HFFc6 (cell line): ENCODE data around the gene NCOA3. TPM values are rescaled to one million over a fixed set of nuclear protein-coding genes. Genes with fewer than 3 reads are reported as not detected.

Experiments
- DNase-seq: peaks from one replicate; pipeline ENCODE4 v3.0.0-alpha.2; 2018
- H3K27ac Mint-ChIP-seq: 2 replicates; pipeline ENCODE4 v1.8.0; 2020; ENCODE audit warnings: mild to moderate bottlenecking, mixed read lengths
- H3K27me3 Mint-ChIP-seq: 2 replicates; pipeline ENCODE4 v1.8.0; 2021; ENCODE audit warnings: mild to moderate bottlenecking, moderate library complexity, mixed read lengths; ENCODE audit not compliant: insufficient read depth
- H3K36me3 Mint-ChIP-seq: 2 replicates; pipeline ENCODE4 v1.8.0; 2021; ENCODE audit warnings: low read depth, mixed read lengths
- H3K4me1 Mint-ChIP-seq: 2 replicates; pipeline ENCODE4 v1.8.0; 2020; ENCODE audit warnings: low read depth, mixed read lengths
- H3K4me3 Mint-ChIP-seq: 2 replicates; pipeline ENCODE4 v1.8.0; 2020; ENCODE audit warnings: mild to moderate bottlenecking, moderate library complexity, mixed read lengths
- H3K9me3 Mint-ChIP-seq: 2 replicates; pipeline ENCODE4 v1.8.0; 2020; ENCODE audit warnings: mild to moderate bottlenecking, mixed read lengths
- total RNA-seq, 6 experiments: library from RNA; stranded (reverse); fragmentation: NEBNext Ultra II Directional; extraction: Animal tissue kit (Norgen Biotek cat#: 25700); gene quantifications; 2 replicates in 1 of 6; 3 replicates in 5 of 6; pipeline ENCODE4 v1.2.3, GENCODE V29; 2021
- TF ChIP-seq, protein P1 (sequence below): fragments of 200-600 bp; sonication (generic); IDR thresholded peaks from 2 replicates; pipeline ENCODE4 v1.5.0; 2021; ENCODE audit warnings: antibody characterized with exemption, mild to moderate bottlenecking

Gene NCOA3
- total RNA-seq, 6 experiments from 2014 or later, result 28.6 to 40.9 (median 32.7) TPM

- H3K4me3 Mint-ChIP-seq, result no peak overlapping the region
- H3K4me1 Mint-ChIP-seq, result 0 out of 2 replicates have a peak, but pooled peaks cover 7% of the 10 kb centered on the region
Observed at GRCh38 chr20:47668313-47669151, 166.8 kb downstream of the NCOA3 start.

GRCh38 chr20:47669152-47669425 lies 167.4 kb downstream of the NCOA3 start:
- Mint-ChIP-seq H3K27me3 (peaks cover 27% of the 10 kb centered on the region), H3K36me3 (no peaks in the 10 kb centered on the region), H3K4me3 (no peak overlapping the region), H3K4me1 (0 out of 2 replicates have a peak, but pooled peaks cover 1% of the 10 kb centered on the region), H3K27ac (peak overlapping the region; percentile 1; the same call in 1 of the 2 replicates), H3K9me3 (no peaks in the 10 kb centered on the region)
- TF ChIP-seq, protein P1, sequence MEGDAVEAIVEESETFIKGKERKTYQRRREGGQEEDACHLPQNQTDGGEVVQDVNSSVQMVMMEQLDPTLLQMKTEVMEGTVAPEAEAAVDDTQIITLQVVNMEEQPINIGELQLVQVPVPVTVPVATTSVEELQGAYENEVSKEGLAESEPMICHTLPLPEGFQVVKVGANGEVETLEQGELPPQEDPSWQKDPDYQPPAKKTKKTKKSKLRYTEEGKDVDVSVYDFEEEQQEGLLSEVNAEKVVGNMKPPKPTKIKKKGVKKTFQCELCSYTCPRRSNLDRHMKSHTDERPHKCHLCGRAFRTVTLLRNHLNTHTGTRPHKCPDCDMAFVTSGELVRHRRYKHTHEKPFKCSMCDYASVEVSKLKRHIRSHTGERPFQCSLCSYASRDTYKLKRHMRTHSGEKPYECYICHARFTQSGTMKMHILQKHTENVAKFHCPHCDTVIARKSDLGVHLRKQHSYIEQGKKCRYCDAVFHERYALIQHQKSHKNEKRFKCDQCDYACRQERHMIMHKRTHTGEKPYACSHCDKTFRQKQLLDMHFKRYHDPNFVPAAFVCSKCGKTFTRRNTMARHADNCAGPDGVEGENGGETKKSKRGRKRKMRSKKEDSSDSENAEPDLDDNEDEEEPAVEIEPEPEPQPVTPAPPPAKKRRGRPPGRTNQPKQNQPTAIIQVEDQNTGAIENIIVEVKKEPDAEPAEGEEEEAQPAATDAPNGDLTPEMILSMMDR, result no peak
- no peak for DNase-seq

More at GRCh38 chr20:47668313-47669151, 166.8 kb downstream of the NCOA3 start:
- H3K36me3 Mint-ChIP-seq, result no peaks in the 10 kb centered on the region
- no peak for DNase-seq
- peak overlapping the region; percentile 1; the same call in 1 of the 2 replicates for H3K27ac Mint-ChIP-seq
- H3K9me3 Mint-ChIP-seq, result no peaks in the 10 kb centered on the region
- H3K27me3 Mint-ChIP-seq, result peaks cover 25% of the 10 kb centered on the region
- TF ChIP-seq, protein P1, result no peak

- no peak for DNase-seq
- Mint-ChIP-seq H3K9me3 (no peaks in the 10 kb centered on the region), H3K27me3 (peaks cover 27% of the 10 kb centered on the region), H3K36me3 (no peaks in the 10 kb centered on the region), H3K4me3 (no peak overlapping the region), H3K4me1 (no peaks in the 10 kb centered on the region), H3K27ac (no peak overlapping the region)
- TF ChIP-seq, protein P1, result no peak
Observed at GRCh38 chr20:47669489-47669888, 167.8 kb downstream of the NCOA3 start.

DNA sequence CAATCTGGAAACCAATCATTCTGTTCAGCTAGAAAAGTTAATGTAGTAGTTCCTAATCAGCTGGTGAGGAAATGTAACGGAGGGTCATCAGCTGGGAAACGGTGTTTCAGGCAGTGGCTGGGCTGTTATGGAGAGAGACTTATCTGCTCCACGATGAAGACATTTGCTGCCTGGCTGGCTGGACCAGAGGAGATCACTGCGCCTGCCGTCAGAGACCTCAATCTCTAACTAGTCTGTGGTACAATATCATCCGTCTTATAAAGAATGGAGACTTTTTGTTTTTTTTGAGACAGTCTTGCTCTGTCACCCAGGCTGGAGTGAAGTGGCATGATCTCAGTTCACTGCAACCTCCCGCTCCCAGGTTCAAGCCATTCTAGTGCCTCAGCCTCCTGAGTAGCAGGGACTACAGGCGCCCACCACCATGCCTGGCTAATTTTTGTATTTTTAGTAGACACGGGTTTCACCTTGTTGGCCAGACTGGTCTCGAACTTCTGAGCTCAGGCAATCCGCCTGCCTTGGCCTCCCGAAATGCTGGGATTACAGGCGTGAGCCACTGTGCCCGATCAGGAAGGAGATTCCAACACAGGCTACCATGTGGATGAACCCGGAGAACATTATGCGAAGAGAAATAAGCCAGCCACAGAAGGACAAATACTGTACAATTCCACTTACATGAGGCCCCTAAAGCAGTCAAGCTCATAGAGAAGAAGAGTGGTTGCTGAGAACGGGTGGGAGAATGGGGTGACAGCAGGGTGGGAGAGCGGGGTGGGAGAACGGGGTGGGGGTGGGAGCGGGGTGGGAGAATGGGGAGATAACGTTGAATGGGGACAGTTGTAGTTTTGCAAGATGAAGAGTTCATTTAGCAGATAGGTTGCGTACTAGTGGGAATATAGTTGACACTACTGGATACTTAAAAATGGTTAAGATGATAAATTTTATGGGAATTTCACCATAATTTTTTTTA lies 168.5 kb downstream of the NCOA3 start:
- no peak overlapping the region for H3K4me3 Mint-ChIP-seq
- TF ChIP-seq, protein P1, result no peak
- no peak for DNase-seq
- H3K9me3 Mint-ChIP-seq, result no peaks in the 10 kb centered on the region
- no peaks in the 10 kb centered on the region for H3K36me3 Mint-ChIP-seq
- no peaks in the 10 kb centered on the region for H3K4me1 Mint-ChIP-seq
- H3K27ac Mint-ChIP-seq, result no peak overlapping the region
- peaks cover 27% of the 10 kb centered on the region for H3K27me3 Mint-ChIP-seq

DNA sequence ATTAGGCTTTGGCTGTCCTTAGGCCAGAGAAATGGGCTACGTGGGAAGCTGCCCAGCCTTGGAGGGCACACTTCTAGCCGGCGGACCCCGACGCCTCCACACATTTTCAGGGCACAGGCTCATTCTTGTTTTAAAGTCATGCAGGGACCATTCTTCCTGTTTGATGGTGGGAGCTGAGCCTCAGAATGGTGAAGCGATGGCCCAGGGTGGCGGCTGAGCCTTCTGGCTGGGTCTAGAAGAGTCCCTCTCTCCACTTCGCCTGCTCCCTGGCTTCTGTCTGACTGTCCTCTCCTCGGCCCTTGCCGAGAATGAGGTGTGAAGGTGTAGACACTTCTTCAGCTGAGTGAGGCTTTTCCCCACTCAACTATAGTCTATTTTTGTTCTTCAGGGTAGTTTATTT lies 169.2 kb downstream of the NCOA3 start:
- no peak for DNase-seq
- Mint-ChIP-seq H3K27ac (no peak overlapping the region), H3K4me1 (no peaks in the 10 kb centered on the region), H3K27me3 (peaks cover 28% of the 10 kb centered on the region), H3K4me3 (no peak overlapping the region), H3K9me3 (no peaks in the 10 kb centered on the region), H3K36me3 (no peaks in the 10 kb centered on the region)
- TF ChIP-seq, protein P1, result no peak
